CD4-positive, alpha-beta memory T cell (primary cell): ENCODE results near the gene PRRT1. TPM values are rescaled to one million over a fixed set of nuclear protein-coding genes. Genes with fewer than 3 reads are reported as not detected.

Experiments used
- CTCF ChIA-PET: fragments of 350-600 bp; sonication (Branson Sonifier 250); formaldehyde crosslinking; loops from one replicate; lab custom pipeline; 2021; ENCODE audit warnings: inconsistent platforms; ENCODE audit not compliant: partially characterized antibody; lab: Charles Lee
- POLR2A ChIA-PET: fragments of 350-600 bp; sonication (Branson Sonifier 250); formaldehyde crosslinking; loops from one replicate; lab custom pipeline; 2021; ENCODE audit not compliant: partially characterized antibody; lab: Charles Lee
- DNase-seq, 5 donors: peaks; one replicate each; pipeline versions ENCODE4 v3.0.0 to v3.0.0-alpha.2; 2020 to 2022; ENCODE audit warnings: mixed read lengths in 1 of 5
- H3K27ac ChIP-seq: one replicate; pipeline ENCODE4 v1.7.0; 2013; ENCODE audit warnings: low read depth, low read length
- H3K27me3 ChIP-seq: 2 replicates; pipeline ENCODE4 v1.7.0; 2013; ENCODE audit warnings: mild to moderate bottlenecking, low read length, moderate library complexity; ENCODE audit not compliant: insufficient read depth
- H3K36me3 ChIP-seq: 2 replicates; pipeline ENCODE4 v1.7.0; 2013; ENCODE audit warnings: mild to moderate bottlenecking, low read length, moderate library complexity; ENCODE audit not compliant: insufficient read depth
- H3K4me1 ChIP-seq: 2 replicates; pipeline ENCODE4 v1.7.0; 2013; ENCODE audit warnings: mild to moderate bottlenecking, low read length, moderate library complexity; ENCODE audit not compliant: insufficient read depth
- H3K4me3 ChIP-seq, 2 donors: one replicate each; pipeline ENCODE4 v1.7.0; 2013; ENCODE audit warnings: low read length in 2 of 2, mild to moderate bottlenecking in 1 of 2
- H3K9me3 ChIP-seq, 2 donors: one replicate each; pipeline ENCODE4 v1.7.0; 2013; ENCODE audit warnings: low read length in 2 of 2, control low read depth in 1 of 2; ENCODE audit not compliant: control insufficient read depth in 1 of 2
- H3K27ac Mint-ChIP-seq, 7 donors: one replicate each; pipeline ENCODE4 v1.8.0; 2020 to 2021; ENCODE audit warnings: mixed read lengths in 7 of 7, mild to moderate bottlenecking in 6 of 7, inconsistent platforms in 3 of 7, moderate library complexity in 3 of 7
- H3K27me3 Mint-ChIP-seq, 2 donors: one replicate each; pipeline ENCODE4 v1.8.0; 2020 to 2021; ENCODE audit warnings: mixed read lengths in 2 of 2
- H3K36me3 Mint-ChIP-seq, 2 donors: one replicate each; pipeline ENCODE4 v1.8.0; 2020 to 2021; ENCODE audit warnings: mixed read lengths in 2 of 2, inconsistent platforms in 1 of 2, mild to moderate bottlenecking in 1 of 2
- H3K4me1 Mint-ChIP-seq, 4 donors: one replicate each; pipeline ENCODE4 v1.8.0; 2020 to 2021; ENCODE audit warnings: mixed read lengths in 4 of 4, mild to moderate bottlenecking in 1 of 4
- H3K4me3 Mint-ChIP-seq, 8 donors: one replicate each; pipeline ENCODE4 v1.8.0; 2020 to 2021; ENCODE audit warnings: mixed read lengths in 8 of 8, mild to moderate bottlenecking in 7 of 8, moderate library complexity in 6 of 8, inconsistent platforms in 3 of 8
- H3K9me3 Mint-ChIP-seq, 8 donors: one replicate each; pipeline ENCODE4 v1.8.0; 2020 to 2021; ENCODE audit warnings: mixed read lengths in 8 of 8, mild to moderate bottlenecking in 5 of 8, inconsistent platforms in 3 of 8, moderate library complexity in 1 of 8
- intact Hi-C: fragments of 100-400 bp; cut with micrococcal nuclease; formaldehyde crosslinking; loops from one replicate; pipeline ENCODE4 v1.15.1; 2023
- polyA plus RNA-seq, 2 donors: library from polyadenylated mRNA; unstranded; fragments of 300-500 nt; fragmentation: Illumina TruSeq; gene quantifications; one replicate each; pipeline ENCODE4 v1.2.3, GENCODE V29; 2021
- total RNA-seq, 2 experiments: library from RNA; stranded (reverse); gene quantifications; one replicate each; pipeline ENCODE4 v1.2.3, GENCODE V29; 2021

The PRRT1 gene
- total and polyA plus RNA-seq, 4 experiments from 2014 or later: 0.60 to 1.9 (median 1.5) TPM; not detected in 1

DNA sequence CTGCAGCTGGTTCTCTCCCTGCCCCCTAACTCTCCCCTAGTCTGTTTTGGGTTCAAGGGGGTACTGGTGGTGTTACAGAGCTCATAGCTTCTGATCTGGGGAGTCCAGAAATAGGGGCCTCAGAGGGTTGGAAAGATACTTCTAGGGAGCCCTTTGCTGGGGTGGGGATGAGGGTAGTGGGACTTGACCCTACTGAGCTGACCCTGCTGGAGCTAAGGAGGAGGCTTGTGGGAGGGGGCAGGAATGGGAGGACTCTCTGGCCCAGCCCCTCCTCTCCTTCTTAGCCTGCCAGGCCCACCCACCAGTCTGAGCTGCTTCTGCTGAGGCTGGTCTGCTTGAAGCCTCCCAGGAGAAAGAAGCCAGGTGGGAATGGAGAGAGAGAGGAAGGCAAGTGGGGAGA lies 12.6 kb upstream of the PRRT1 start, which contains the start of gene EGFL8:
EGFL8 (plus strand) TSS at position 301 of the 400 bp plus-strand sequence. CDS start 1,571 bp downstream, outside the sequence.
- peaks cover 9% of the 10 kb centered on the region for H3K36me3 ChIP-seq
- peaks cover 0 to 1% (median 0%) of the 10 kb centered on the region in 4 donors for H3K4me1 Mint-ChIP-seq
- no peaks in the 10 kb centered on the region for H3K27me3 ChIP-seq
- POLR2A ChIA-PET: interaction anchor here (0.6 to 3.0 kb wide), 4 partner anchors 10 to 70 kb away, joined by 4 to 8 read pairs (median 4); partner anchors contain the start of gene AGPAT1
- no peak within 1 kb of the TSS for H3K27ac Mint-ChIP-seq
- H3K27ac ChIP-seq: no peak within 1 kb of the TSS
- intact Hi-C loops: no loop called here
- no peak within 1 kb of the TSS for H3K4me3 Mint-ChIP-seq
- H3K4me1 ChIP-seq: no peaks in the 10 kb centered on the region
- H3K27me3 Mint-ChIP-seq: no peaks in the 10 kb centered on the region
- H3K9me3 ChIP-seq: no peaks in the 10 kb centered on the region
- CTCF ChIA-PET: interaction anchor here (1.7 kb wide), 1 partner anchor 10 kb away, joined by 6 read pairs; no protein-coding TSS in a partner anchor
- H3K4me3 ChIP-seq: no peak within 1 kb of the TSS
- peaks cover 20 to 23% of the 10 kb centered on the region in 2 donors for H3K36me3 Mint-ChIP-seq
- DNase-seq: no peak
- no peaks in the 10 kb centered on the region for H3K9me3 Mint-ChIP-seq

DNA sequence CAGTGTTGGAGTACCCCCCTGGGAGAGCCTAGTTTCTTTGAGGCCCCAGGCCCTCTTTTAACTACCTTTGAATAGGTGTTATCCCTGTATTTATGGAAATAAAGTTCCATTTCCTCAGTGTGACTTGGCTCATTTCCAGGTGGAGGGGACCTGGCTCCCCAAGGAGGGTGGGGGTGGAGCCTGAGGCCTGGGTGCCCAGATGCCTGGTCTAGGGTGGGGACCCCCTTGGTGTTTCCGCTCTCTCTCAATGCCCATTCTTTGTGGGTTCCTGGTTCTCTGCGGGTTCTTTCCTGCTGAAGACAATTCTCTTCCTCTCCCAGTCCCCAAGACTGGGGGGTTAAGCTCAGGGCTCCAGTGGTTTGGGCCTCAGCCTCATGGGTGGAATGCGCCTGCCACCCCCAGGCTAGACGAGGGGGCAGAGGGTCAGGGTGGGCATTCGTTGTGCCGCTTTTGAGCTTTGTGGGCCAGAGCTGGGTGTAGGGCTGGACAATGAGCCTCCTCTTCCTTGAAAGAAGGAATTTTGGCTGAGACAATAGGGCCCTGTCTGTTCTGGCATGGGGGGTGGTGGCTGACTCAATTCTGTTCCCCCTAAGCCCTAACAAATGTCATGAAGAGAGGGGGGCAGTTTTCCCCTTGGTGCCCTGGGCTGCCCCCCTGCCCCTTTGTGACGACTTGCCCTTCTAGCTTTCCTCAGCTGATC lies 12.0 kb upstream of the PRRT1 start:
- Histone ChIP-seq H3K4me1 (no peaks in the 10 kb centered on the region), H3K27ac (no peak overlapping the region), H3K9me3 (no peaks in the 10 kb centered on the region), H3K27me3 (no peaks in the 10 kb centered on the region), H3K4me3 (no peak overlapping the region), H3K36me3 (peaks cover 5% of the 10 kb centered on the region)
- no peak for DNase-seq
- Mint-ChIP-seq H3K27ac (no peak overlapping the region), H3K4me1 (peaks cover 0 to 1% (median 0%) of the 10 kb centered on the region in 4 donors), H3K27me3 (no peaks in the 10 kb centered on the region), H3K36me3 (peaks cover 17 to 19% of the 10 kb centered on the region in 2 donors), H3K4me3 (no peak overlapping the region), H3K9me3 (no peaks in the 10 kb centered on the region)
- intact Hi-C loops: no loop called here
- CTCF ChIA-PET: interaction anchor here (1.7 kb wide), 1 partner anchor 9 kb away, joined by 6 read pairs; no protein-coding TSS in a partner anchor
- POLR2A ChIA-PET: interaction anchor here (1.2 to 3.0 kb wide), 3 partner anchors 9 to 32 kb away, joined by 4 to 8 read pairs (median 5); partner anchors contain the start of gene AGPAT1

DNA sequence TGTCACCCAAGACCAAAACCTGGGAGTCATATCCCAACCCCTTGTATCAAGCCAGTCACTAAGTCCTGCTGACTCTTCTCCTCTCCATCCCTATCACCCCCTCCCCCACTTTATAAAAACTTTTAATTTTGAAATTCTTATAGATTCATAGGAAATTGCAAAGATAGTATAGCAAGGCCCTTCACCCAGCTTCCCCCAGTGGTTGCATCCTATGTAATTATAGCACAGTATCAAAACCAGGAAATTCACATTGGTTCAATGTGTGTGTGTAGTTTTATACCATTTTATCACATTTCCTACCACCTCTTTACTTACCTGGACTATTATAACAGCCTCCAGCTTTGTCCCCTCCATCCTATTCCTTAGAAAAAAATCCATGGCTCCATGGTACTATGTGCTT lies 6.3 kb upstream of the PRRT1 start:
- Histone ChIP-seq H3K4me3 (no peak overlapping the region), H3K36me3 (no peaks in the 10 kb centered on the region), H3K4me1 (peaks cover 14% of the 10 kb centered on the region), H3K27ac (no peak overlapping the region), H3K9me3 (no peaks in the 10 kb centered on the region), H3K27me3 (no peaks in the 10 kb centered on the region)
- Mint-ChIP-seq H3K4me1 (peaks cover 15 to 27% (median 20%) of the 10 kb centered on the region in 4 donors), H3K4me3 (no peak overlapping the region), H3K36me3 (peaks cover 13 to 21% of the 10 kb centered on the region in 2 donors), H3K9me3 (no peaks in the 10 kb centered on the region), H3K27ac (no peak overlapping the region), H3K27me3 (peaks cover 0 to 3% of the 10 kb centered on the region in 2 donors)
- intact Hi-C loops: loop anchor here (10.0 kb wide), 1 partner anchor 113 kb away; no protein-coding TSS in a partner anchor
- POLR2A ChIA-PET: no interaction called here
- CTCF ChIA-PET: interaction anchor here (1.1 kb wide), 1 partner anchor 15 kb away, joined by 5 read pairs; no protein-coding TSS in a partner anchor
- DNase-seq: no peak

DNA sequence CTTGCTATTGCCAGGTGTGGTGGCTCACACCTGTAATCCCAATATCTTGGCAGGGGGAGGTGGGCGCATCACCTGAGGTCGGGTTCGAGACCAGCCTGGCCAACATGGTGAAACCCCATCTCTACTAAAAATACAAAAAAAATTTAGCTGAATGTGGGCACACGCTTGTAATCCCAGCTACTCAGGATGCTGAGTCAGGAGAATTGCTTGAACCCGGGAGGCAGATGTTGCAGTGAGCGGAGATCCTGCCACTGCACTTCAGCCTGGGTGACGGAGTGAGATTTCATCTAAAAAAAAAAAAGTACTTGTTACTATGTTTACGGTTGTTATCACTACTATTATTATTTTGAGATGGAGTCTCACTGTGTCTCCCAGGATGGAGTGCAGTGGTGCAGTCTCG lies 5.2 kb upstream of the PRRT1 start:
- intact Hi-C loops: loop anchor here (10.0 kb wide), 1 partner anchor 112 kb away; no protein-coding TSS in a partner anchor

DNA sequence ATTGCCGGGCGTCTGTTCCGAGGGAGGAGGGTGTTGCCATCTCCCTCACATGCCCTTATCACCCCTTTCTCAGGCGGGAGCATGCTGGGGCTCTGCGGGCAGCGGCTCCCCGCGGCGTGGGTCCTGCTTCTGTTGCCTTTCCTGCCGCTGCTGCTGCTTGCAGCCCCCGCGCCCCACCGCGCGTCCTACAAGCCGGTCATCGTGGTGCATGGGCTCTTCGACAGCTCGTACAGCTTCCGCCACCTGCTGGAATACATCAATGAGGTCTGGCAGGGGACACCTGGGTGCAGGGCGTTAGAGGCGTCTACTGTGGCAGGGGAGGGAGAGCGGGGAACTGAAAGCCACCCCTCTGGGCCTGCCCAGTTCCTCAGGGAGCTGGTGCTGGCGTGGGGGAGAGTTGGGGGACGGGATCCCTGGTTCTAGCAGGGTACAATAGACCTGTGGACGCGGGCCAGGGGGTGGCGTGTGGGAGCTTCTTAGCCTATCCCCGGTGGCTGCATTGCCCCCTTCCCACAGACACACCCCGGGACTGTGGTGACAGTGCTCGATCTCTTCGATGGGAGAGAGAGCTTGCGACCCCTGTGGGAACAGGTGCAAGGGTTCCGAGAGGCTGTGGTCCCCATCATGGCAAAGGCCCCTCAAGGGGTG lies 2.9 kb upstream of the PRRT1 start:
- Mint-ChIP-seq H3K9me3 (peaks cover 0 to 1% (median 0%) of the 10 kb centered on the region in 8 donors), H3K4me1 (peaks cover 26 to 54% (median 37%) of the 10 kb centered on the region in 4 donors), H3K27me3 (peaks cover 11 to 21% of the 10 kb centered on the region in 2 donors), H3K27ac (peak overlapping the region; percentile 92 to 98 (median 94)), H3K4me3 (peak overlapping the region; percentile 95 to 100 (median 98)), H3K36me3 (peaks cover 12 to 15% of the 10 kb centered on the region in 2 donors)
- intact Hi-C loops: loop anchor here (1.0 to 10.0 kb wide), 5 partner anchors 22 to 110 kb away; partner anchors contain the start of genes AGPAT1 and PBX2
- ChIA-PET CTCF (interaction anchor here (0.7 to 1.3 kb wide), 10 partner anchors 10 to 107 kb away, joined by 3 to 9 read pairs (median 5); partner anchors contain the start of genes EGFL8 and GPSM3), POLR2A (interaction anchor here (0.8 to 1.3 kb wide), 9 partner anchors 10 to 43 kb away, joined by 3 to 14 read pairs (median 4); partner anchors contain the start of genes ATF6B, EGFL8 and PBX2)
- Histone ChIP-seq H3K9me3 (no peaks in the 10 kb centered on the region), H3K27me3 (no peaks in the 10 kb centered on the region), H3K4me1 (peaks cover 14% of the 10 kb centered on the region), H3K27ac (peak overlapping the region; percentile 42), H3K4me3 (peak overlapping the region; percentile 78 to 98), H3K36me3 (no peaks in the 10 kb centered on the region)
- DNase-seq: peak; percentile 60 to 75 (median 69)

More for the DNA sequence above, 5.2 kb upstream of the PRRT1 start:
- no peak overlapping the region for H3K4me3 Mint-ChIP-seq
- H3K4me1 Mint-ChIP-seq: peaks cover 19 to 37% (median 28%) of the 10 kb centered on the region in 4 donors
- Histone ChIP-seq H3K27ac (no peak overlapping the region), H3K36me3 (no peaks in the 10 kb centered on the region), H3K4me3 (no peak overlapping the region), H3K9me3 (no peaks in the 10 kb centered on the region), H3K4me1 (peaks cover 14% of the 10 kb centered on the region), H3K27me3 (no peaks in the 10 kb centered on the region)
- no peak overlapping the region for H3K27ac Mint-ChIP-seq
- peaks cover 0 to 7% of the 10 kb centered on the region in 2 donors for H3K27me3 Mint-ChIP-seq
- DNase-seq: no peak
- H3K36me3 Mint-ChIP-seq: peaks cover 12 to 15% of the 10 kb centered on the region in 2 donors
- no peaks in the 10 kb centered on the region for H3K9me3 Mint-ChIP-seq
- POLR2A ChIA-PET: no interaction called here
- CTCF ChIA-PET: no interaction called here

DNA sequence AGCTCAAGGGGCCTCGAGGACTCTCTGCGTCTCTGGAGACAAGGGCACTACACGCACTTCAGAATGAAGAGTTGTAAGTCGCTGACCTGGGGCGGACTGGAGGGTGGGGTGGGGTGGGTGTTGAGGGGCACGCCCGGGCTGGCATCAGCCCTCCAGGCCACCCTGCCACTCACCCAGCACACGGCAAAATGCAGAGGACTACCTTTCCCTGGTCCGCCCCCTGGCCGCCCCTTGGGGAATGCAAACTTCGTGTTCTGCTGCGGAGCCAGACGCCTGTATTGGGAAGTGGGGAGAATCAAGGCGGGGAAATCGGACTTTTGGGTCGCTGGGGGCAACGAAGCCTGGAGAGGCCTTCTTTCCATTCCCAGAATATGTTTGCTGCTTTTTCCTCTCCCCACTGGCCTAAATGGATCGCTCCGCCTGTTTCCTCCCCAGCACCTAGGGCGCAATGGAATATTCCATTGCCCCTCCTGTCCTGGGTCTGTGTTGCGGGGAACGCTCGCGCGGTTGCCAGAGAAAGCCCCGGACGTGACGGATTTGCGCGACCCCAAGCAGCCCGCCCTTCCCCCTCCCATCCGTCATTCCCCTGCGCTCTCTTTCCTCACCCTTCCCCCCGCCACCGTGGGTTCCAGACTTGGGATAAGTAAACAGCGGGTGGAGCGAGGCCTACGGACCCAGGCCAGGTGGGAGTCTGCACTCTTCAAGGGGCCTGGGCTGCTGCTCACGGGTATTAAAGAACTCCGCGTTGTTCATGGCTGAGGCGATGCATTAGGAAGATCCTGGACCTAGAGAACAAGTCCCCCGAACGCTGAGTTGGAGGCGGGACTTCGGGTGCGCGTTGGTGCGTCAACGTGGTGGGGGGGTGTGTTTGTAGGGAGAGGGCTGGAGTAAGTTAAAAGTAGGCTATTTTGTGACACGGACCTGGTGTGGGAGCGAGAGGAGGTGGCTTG lies 2.1 kb upstream of the PRRT1 start, which contains the start of gene PPT2:
PPT2 (plus strand) TSS at position 578 of the 950 bp plus-strand sequence. CDS start 454 bp downstream, outside the sequence.
- no peaks in the 10 kb centered on the region for H3K36me3 ChIP-seq
- Mint-ChIP-seq H3K9me3 (peaks cover 0 to 3% (median 0%) of the 10 kb centered on the region in 8 donors), H3K27ac (peak within 1 kb of the TSS; percentile 92 to 98 (median 94)), H3K4me3 (peak within 1 kb of the TSS; percentile 95 to 100 (median 98)), H3K4me1 (peaks cover 30 to 58% (median 41%) of the 10 kb centered on the region in 4 donors), H3K27me3 (peaks cover 15 to 25% of the 10 kb centered on the region in 2 donors), H3K36me3 (peaks cover 12 to 15% of the 10 kb centered on the region in 2 donors)
- peak within 1 kb of the TSS; percentile 78 to 98 for H3K4me3 ChIP-seq
- peak within 1 kb of the TSS; percentile 42 for H3K27ac ChIP-seq
- H3K4me1 ChIP-seq: peaks cover 16% of the 10 kb centered on the region
- intact Hi-C loops: loop anchor here (1.0 to 10.0 kb wide), 5 partner anchors 22 to 109 kb away; partner anchors contain the start of genes AGPAT1 and PBX2
- peak; percentile 62 to 84 (median 70) for DNase-seq
- H3K27me3 ChIP-seq: peaks cover under 1% of the 10 kb centered on the region
- ChIA-PET CTCF (interaction anchor here (1.0 to 1.3 kb wide), 6 partner anchors 11 to 106 kb away, joined by 3 to 9 read pairs (median 6); partner anchors contain the start of genes EGFL8 and GPSM3), POLR2A (interaction anchor here (0.9 to 1.3 kb wide), 6 partner anchors 11 to 43 kb away, joined by 3 to 14 read pairs (median 4); partner anchors contain the start of genes ATF6B and EGFL8)
- no peaks in the 10 kb centered on the region for H3K9me3 ChIP-seq
